GM18907 (cell line): ENCODE data around the gene MPPED2.

Source experiments
- ATAC-seq: cut with Tn5 transposase; IDR thresholded peaks from one replicate; pipeline ENCODE4 v1.9.1; 2021; ENCODE audit warnings: mild to moderate bottlenecking, moderate library complexity; ENCODE audit not compliant: unreplicated experiment

The MPPED2 gene

DNA sequence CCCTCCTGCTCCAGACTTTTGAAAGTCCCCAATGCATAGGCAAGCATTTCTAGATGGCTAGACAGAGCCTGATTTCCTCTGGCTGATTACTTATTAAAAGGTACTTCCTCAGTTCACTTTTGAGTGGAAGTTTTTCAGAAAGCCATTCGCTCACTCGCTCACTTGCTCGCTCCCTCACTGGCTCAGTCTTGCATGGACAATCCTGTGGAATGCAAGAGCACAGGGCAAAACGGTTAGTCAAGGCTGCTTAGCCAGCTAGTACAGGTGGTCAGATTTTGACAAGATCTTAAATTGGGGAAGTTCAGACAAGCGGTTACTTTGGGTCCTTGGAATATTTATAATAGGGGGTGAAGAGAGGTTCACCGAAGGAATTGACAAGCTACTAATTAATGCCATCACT is 162.3 kb downstream of the MPPED2 start:
- ATAC-seq, result no peak

DNA sequence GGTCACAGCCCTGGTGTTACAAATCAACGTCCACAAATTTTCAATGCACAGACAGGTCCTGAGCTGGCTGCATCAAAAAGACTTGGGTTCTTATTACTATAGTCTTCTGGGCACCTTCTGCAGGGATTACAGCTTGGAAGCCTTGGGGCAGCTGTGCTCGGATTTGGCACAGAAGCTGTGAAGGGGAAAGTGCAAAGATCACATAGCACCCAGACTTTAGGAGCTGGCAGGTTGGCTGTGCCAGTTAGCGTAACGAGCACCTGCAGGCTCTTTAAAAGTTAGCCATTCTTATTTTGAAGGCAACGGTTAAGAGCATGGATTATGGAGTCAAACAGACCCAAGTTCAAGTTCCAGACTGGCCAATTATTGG is 162.9 kb downstream of the MPPED2 start:
- ATAC-seq, result no peak

DNA sequence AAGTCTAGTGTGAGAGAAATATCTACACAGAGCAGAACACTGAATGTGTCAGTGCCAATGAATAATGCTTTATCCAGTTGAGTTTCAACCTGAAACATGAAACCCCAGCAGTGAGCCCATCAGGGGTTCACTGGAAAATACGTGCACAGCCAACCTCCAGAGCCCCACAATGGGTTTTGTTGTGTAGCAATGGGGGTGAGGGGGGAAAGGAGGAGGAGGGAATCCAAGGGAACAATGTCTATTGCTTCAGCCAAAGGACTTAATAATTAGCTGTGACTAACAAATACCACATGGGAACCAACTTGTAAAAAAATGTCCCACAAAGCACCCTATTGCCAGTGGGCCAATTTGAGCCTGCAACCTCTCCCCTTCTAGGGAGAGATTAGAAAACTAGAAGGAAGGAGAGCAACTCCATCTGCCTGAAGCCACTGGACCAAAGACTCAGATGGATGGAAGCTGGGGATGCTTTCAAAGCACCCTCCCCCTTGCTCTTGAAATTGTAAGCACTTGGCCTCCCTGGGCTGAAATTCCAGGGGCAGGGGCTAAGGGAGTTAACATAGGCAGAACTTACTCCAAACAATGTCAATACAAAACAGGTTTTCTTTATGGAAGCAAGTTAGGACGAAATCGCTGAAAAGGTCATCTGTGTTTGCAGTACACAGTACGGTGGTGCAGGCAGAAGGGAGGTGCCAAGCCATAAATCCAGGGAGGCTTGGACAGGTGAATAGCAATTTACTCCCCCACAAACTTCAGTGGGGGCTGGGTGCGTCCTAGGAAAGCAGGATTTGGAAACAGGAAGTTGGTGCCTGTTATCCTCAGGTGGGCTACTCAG is 163.5 kb downstream of the MPPED2 start:
- ATAC-seq, result no peak

DNA sequence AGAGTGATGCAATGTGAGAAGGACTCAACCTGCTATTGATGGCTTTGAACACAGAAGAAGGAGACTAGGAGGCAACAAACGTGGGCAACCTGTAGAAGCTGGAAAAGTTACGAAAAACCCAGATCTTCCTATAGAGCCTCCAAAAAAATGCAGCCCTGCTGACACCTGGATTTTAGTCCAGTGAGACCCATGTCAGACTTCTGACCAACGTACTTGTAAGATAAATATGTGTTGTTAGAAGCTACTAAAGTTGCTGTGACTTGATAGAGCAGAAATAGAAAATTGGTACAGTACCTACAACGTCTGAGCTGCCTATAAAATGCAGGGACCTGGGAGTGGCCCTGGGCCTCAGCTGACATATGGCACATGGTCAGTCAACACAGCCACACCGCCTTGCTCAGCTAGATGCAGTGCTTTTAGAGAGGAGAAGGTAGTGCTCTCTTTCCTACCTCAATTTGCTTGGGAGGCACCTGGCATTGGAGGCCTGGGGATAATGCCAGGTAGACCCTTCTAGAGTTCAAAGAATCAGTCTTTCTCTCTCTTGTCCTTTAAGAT is 165.8 kb downstream of the MPPED2 start:
- no peak for ATAC-seq

DNA sequence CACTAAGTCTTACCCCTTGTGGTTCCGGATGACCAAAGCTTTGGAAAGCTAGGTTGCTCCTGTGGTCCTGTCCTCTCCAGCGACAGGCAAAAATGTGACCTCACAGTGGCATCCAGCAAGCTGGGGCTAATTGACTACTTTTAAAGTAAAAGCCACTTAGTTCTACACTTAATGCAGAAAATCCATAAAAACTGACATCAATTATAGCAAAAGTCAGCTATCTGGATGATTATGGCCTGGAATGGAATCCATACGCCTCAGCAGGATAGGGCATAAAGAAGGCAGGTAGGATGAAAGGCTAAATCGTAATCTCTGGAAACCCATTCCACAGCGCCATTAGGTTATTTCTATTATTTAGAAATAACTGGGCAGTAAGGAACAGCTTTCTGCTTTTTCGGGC is 171.3 kb downstream of the MPPED2 start:
- no peak for ATAC-seq

DNA sequence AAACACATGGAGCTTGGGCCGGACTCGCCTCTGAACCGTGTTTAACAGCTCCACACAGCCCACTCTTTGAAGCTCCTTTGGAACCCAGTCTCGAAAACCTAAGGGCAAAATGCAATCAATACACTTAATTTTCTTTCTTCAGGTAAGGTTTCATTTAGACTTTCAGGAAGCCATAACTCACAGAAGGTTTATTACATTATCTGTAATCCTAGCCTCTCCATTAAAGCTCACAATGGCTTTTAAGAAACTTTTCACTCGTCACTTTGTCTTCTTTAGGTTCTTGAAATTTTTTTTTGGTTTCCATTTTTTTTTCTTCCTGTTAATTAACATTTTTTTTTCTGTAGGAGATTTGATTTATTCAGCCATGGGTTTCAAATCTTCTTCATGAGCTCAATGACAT is 171.9 kb downstream of the MPPED2 start:
- no peak for ATAC-seq

DNA sequence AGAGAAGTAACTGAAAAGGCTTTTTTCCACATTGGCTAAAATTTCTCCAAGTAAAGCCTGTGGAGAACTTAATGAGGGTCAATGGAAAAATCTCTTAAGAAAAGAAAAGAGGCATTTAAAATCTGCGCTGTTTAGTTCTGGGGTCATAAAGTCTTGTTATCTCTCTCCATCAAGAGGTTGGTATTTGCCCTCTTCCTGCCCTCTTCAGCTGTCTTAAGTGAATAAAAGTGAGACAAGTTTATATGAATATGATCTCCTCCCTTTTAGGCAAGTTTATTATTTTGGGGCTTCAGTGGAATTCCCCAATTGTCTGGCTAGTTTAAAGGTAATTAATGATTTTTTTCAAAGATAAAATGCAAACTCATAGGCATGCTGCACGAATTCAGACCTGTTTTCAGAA is 173.6 kb downstream of the MPPED2 start:
- ATAC-seq, result no peak

DNA sequence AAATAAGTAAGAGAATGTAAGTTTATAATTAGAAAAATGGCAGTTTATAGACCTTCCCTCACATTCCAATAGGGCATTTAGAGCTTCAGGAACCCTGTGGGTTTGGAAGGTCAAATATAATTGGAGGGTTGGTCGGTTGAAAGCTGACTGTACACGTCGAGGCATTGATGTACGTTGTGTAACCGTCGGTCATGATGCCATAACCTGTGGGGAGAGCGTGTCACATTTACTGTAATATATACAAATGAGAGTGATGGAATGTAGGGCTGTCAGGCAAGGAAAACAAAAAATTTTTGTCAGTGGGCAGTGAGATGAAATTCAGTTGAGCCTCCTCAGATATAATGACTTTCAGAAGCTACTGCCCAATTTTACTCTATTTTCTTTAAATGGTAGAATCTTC is 174.8 kb downstream of the MPPED2 start:
- no peak for ATAC-seq

DNA sequence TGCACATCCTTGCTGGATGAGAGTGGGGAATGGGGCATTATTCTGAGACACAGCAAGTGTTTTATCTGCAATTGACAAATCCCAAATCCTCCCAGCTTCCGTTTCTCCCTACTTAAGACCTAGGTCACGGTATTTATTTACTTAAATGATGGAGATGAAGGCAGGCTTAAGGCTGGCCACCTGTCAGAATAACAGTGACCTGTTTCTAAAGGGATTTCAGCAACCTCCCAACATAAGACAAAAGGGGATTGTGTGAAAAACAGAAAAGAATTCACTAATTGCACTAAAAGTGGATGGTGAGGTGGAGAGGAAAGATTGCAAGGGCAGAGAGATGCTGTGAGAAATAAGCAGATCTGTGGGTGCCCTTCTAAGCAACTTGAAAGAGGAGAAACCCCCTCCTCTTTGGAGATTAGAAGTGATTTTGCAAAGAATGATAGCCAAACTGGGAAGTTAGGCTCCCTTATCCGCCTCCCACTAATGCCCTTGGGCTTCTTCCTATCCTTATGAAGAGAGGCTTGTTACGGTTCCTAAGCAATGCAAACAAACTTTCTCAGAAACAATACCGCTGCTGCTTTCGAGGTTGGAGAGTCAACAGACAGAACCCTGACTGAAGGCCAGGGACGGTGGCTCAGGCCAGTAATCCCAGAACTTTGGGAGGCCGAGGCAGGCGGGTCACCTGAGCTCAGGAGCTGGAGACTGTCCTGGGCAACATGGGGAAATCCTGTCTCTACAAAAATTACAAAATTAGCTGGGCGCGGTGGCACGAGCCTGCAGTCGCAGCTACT is 179.0 kb downstream of the MPPED2 start:
- no peak for ATAC-seq

DNA sequence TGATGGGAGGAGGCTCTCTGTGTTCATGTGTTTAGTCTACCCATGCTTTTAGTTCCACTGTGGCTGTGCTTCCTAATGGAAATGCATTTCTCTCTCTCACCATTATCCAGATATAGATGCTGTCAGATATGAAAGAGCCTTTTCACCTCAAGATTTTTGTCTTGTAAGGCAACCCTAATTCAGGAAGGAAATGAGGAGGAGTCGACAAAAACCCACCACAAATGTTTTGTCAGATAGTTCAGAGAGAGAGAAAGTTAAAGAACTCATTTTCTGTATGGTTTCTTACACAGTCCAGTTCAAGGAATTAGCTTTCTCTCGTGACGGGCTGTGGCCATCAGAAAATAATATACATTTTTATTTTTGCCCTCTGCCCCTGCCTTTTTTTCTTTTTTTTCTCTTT is 180.8 kb downstream of the MPPED2 start:
- ATAC-seq, result no peak

DNA sequence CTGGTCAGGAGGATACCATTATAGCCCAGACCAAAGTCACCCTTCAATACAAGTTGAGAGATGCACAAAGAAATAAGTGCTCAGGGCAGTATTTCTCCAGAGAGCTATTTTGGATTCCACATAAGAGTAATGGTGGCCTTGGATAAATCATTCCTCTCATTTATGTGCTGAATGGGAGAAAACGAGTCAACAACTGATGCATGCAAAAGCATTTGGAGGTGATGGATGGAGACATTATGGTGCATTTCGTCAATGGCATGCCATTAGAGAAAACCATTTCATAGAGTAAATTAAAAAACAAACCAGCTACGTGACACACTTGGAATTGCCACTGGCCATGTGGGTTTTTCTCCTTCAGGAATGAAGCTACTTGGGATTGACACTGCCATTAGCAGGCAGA is 182.0 kb downstream of the MPPED2 start:
- no peak for ATAC-seq

DNA sequence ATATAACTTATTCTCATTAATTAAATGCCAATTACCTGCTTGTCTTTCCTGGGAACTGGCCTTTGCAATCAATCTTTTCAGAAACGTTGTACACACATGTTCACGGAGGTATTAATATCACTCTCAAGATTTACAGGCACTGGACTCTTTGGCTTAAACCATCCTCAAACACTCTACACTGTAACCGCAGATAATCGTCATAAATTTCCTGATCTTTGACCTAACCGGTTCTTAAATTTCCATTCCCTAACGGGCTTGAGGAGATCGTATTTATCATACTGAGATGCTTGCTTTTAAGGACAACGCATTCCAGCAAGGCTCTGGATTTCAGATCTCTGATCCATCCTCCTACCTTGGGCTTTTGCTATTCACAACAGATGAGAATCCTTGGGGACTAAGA is 190.4 kb downstream of the MPPED2 start:
- ATAC-seq, result no peak

DNA sequence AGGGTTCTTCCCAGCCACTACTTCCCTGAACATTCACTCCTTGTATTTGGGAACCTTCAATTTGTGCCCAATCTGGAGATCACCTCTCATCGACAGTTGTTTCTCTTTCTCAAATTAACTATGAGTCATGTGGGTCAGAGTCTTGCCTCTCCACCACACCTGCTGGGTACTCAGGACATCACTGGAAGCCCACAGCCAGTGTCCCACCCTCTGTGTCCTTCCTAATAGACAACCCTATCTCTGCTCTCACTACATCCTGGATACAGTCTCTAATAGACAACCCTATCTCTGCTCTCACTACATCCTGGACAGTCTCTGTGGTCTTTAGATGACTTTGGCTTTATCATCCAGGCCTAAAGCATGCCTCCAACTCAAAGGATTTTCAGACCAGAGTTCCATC is 193.1 kb downstream of the MPPED2 start:
- ATAC-seq, result no peak

DNA sequence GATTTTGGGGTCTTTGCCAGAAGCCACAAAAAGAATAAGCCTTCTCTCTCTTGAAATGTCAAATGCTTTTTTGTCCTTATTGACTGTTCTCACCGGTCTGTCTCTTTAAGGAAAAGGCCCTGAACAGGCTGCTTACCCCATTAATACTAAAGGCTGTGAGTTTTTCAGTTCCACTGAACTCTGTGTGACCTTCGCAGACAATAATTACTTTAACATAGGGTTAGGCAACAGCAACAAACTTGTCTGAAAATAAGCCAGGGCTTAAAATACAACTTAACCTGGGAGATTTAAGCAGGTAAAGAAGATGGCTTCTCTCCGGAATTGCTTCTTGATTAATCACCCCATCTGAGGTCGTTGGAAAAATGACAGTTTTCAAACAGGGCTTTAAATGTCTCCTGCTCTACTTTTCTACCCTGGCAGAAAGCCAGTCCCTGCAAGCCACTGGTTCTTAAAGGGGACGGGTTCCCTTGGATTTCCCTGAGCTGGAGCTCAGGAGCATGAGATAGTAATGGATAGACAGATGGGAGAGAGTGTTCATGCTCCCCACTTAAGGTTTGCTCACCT is 193.8 kb downstream of the MPPED2 start:
- no peak for ATAC-seq

DNA sequence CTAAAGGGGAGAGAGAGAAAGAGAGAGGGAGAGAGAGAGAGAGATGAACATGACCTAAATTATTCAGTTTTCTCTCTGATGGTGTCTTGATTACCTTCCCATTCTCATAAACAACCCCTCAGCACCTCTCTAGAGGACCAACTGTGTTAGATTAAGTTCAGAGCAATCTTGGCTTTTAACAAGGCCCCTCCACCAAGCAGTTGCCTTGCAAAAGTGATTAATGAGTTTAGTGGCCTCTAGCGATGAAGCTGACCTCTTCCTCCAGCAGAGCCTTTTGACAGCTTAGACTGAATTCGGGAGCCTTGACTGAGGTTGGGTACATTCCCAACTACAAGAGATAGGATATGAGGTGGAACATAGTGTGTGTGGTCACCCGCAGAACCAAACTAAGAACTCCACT is 197.2 kb downstream of the MPPED2 start:
- no peak for ATAC-seq

DNA sequence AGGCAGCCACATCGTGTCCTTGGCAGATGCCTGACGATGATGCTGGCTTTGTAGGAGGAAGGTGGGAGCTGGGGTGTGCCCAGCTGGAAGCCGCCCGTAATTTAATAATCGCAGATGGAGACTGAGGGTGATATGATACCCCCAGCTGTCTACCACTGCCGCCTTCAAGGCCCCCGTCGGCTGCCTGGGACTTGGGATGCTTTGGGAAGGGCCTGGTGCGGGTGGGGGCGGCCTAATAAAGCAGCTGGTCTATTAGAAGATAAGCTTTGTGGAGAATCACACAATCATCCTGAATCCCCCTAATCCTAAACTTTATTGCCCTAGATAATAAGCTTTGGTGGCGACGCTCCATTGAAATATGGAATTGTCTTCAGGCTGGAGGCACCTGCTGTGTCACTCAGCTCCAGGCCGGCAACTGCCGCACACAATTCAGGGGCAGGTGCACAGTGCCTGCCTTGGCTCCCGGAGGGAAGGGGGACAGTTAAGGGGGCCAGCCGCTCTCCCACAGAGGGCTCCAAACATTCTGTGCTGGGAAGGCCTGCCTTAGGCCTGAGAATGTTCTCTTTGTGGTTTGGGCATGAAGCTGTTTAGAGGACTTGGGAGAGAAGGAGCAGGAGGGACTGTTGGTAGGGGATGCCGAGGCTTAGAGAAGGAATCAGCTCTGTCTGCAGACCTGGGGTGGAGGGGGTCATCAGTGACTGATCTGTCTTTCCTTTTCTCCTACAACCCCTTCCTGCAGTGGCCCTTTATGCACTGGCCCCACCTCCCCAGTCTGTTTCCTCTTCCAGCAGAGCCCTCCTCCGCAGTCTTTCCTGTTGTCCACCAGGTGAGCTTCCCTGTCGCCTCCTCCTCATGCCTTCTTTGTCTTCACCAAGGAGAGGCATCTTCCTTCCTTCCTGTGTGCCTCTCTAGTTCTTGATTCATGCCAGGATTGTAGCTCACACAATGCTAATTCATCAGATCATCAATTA is 198.0 kb downstream of the MPPED2 start:
- ATAC-seq, result no peak

DNA sequence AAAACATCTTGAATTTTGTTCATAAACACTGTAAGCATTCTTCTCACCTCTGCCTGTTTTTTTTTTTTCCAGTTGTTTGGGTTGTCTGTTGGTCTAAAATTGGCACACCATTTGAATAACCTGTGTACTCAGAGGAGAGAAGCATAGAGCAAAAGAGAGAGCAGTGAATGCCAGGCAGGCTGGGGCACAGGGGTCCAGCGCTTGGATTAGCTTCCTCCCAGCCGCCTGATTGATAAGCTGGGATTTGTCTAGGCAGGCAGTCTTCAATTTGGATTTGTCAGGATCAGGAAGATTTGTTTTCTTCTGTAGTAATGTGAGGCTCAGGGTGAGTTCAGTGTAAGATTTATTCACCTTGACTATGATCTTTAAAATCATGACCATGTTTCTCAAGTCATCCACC is 204.3 kb downstream of the MPPED2 start:
- ATAC-seq, result no peak

DNA sequence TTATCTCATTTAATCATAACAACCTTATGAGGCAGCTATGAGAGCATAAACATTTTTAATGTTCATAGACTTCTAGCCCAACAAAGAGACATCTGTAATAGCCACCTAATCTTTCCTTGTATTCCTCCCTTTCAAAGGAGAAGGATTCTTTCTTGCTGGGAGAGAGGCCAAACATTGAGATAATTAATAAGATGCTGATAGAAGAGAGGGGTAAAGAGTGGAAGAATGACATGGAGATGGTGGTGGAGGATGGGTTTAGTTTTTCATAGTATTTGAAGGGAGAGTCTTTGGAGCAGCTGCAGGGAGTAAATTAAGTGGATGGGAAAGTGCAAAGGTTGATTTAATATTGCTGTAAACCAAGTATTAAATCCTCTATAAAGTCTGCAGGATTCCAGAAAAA is 205.3 kb downstream of the MPPED2 start:
- no peak for ATAC-seq

DNA sequence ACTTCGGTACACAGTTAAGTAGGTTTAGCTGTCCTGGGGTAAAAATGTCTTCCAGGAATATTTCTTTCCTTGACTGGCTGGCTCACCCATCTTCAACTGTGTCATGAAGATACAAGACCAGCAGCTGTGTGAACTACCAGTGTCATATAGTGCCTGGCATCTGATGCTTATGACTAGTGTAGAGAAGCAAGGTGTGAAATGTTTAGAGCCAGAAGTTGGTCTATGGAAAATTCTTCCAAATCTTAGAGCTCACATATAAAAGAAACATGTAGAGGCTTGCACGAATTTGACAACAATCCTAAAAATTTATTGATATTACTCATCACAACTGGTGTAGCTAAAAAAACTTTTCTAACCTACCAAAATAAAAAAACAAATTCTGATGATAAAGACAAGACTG is 208.8 kb downstream of the MPPED2 start:
- no peak for ATAC-seq

DNA sequence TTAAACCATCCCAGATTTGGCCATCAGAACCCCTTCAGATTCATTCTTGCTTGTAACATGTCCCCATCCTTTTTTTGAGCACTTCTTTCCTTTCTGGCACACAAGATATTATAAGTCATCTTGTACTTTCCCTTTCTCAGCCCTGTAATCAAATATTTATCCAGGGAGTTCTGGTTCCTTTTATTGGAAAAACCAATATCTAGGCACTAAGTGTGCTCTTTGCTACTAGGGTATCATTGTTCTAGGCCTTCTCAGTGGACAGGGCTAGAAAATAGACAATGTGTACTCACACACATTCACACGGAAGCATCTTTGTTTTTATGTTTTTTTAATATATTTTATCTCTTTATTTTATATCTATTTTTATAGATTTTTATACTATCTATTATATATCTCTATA is 216.0 kb downstream of the MPPED2 start:
- no peak for ATAC-seq

DNA sequence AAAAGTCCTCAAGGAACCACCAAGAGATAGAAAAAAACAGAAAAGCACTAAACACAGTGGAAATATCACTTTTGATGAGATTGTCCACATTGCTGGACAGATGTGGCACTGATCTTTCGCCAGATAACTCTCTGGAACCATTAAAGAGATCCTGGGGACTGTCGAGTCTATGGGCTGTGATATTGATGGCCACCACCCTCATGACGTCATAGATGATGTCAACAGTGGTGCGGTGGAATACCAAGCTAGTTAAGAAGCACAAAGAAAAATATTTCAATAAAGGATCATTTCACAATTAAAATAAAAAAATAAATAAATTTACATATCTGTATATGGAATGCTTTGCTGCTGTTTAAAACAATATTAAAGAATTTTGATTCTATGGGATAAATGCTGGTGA is 217.8 kb downstream of the MPPED2 start:
- ATAC-seq, result no peak
